Mammary epithelial cell (primary cell): ENCODE data around the gene PLCH1.

Source experiments
- EZH2 ChIP-seq: IDR thresholded peaks from 2 replicates; pipeline ENCODE4 v1.6.1; 2012; ENCODE audit warnings: low read length, inconsistent platforms, borderline replicate concordance
- TF ChIP-seq, protein P1 (sequence below), 2 donors: IDR thresholded peaks in 1 of 2; conservative IDR thresholded peaks in 1 of 2; 2 replicates each; pipeline ENCODE4 v1.5.1; 2011 to 2012; ENCODE audit warnings: inconsistent platforms in 2 of 2, low read length in 2 of 2, mild to moderate bottlenecking in 2 of 2, control low read depth in 1 of 2, low read depth in 1 of 2; ENCODE audit not compliant: insufficient read depth in 1 of 2; ENCODE audit errors: extremely low read depth in 1 of 2

DNA sequence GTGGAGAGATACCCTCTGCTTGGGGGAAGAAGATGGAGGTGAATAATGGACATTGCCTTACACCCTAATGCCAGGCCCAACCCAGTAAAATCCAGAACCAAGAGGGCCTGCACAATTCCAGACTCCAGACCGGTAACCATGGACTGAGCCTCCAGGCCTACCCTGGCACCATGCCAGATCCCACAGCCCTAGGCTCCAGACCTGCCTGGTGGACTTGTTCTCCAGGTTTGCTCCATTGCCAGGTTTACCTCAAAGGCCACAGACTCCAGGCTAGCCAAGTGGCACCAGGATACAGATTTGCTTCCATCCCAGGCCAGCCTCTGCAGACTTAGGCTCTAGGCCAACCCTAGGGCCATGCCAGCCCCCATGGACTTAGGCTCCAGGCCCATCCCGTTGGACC is 14.0 kb downstream of the PLCH1 start:
- no peak for TF ChIP-seq EZH2
- TF ChIP-seq, protein P1, sequence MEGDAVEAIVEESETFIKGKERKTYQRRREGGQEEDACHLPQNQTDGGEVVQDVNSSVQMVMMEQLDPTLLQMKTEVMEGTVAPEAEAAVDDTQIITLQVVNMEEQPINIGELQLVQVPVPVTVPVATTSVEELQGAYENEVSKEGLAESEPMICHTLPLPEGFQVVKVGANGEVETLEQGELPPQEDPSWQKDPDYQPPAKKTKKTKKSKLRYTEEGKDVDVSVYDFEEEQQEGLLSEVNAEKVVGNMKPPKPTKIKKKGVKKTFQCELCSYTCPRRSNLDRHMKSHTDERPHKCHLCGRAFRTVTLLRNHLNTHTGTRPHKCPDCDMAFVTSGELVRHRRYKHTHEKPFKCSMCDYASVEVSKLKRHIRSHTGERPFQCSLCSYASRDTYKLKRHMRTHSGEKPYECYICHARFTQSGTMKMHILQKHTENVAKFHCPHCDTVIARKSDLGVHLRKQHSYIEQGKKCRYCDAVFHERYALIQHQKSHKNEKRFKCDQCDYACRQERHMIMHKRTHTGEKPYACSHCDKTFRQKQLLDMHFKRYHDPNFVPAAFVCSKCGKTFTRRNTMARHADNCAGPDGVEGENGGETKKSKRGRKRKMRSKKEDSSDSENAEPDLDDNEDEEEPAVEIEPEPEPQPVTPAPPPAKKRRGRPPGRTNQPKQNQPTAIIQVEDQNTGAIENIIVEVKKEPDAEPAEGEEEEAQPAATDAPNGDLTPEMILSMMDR (conservative IDR thresholded peaks at IDR 0.05 in 1 of 2, IDR thresholded peaks at IDR 0.05 in 1 of 2; ENCODE audit: extremely low read depth in 1 of 2, insufficient read depth in 1 of 2, low read depth in 1 of 2, low read length in 2 of 2): no peak
